Transverse colon (tissue), 1 donor: ENCODE results near the gene TAP1.

Experiments
- EP300 ChIP-seq: sonication (generic); formaldehyde crosslinking; IDR thresholded peaks from one replicate; pipeline ENCODE4 v1.6.1; 2017; ENCODE audit warnings: antibody characterized with exemption, low read depth
- POLR2A ChIP-seq: fragments of 450-650 bp; IDR thresholded peaks from one replicate; pipeline ENCODE4 v1.6.1; 2016; ENCODE audit warnings: antibody characterized with exemption, mild to moderate bottlenecking, moderate library complexity

DNA sequence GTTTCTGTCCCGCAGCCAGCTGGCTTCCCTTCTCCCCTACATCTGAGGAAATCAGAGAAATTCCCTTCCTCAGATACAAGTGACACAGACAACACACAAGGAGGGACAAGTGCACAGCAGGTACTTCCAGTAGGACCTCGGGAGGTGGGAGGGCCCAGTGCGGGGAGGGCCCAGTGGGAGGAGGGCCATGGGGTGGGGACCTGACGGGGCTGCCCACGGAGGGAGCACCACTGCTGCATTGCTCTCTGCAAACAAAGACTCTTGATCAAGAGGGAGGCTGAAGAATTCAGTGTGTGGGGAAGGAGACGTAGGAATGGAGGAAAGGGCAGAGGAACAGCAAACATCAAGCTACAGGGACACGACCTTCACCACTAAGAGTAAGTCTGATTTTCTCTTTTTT is 24.0 kb downstream of the TAP1 start:
- TF ChIP-seq EP300, result no peak
- TF ChIP-seq POLR2A, result no peak
